DMS 273 (cell line): Measurements from ENCODE around the gene ABCA2.

Experiments
- DNase-seq: peaks from one replicate; lab custom pipeline; 2025; ENCODE audit not compliant: unreplicated experiment; lab: John Stamatoyannopoulos, UW

ABCA2 gene

GRCh38 chr9:137000177-137000930, 27.7 kb downstream of the ABCA2 start:
- DNase-seq: no peak

- no peak for DNase-seq
Observed at GRCh38 chr9:136997830-136998234, 30.2 kb downstream of the ABCA2 start.

GRCh38 chr9:136997371-136997770, 30.7 kb downstream of the ABCA2 start:
- no peak for DNase-seq

- DNase-seq: peak; percentile 62
Observed at GRCh38 chr9:136996361-136997292, 31.4 kb downstream of the ABCA2 start, which contains the start of gene CLIC3. CLIC3 (minus strand) TSS chr9:136996568; CDS start chr9:136996543, 25 bp downstream.

- DNase-seq: peak; percentile 58
Observed at GRCh38 chr9:136995772-136996311, 32.2 kb downstream of the ABCA2 start.

- DNase-seq: no peak
Observed at GRCh38 chr9:136995362-136995761, 32.7 kb downstream of the ABCA2 start.

- no peak for DNase-seq
Observed at GRCh38 chr9:136994888-136995230, 33.2 kb downstream of the ABCA2 start.

- no peak for DNase-seq
Observed at GRCh38 chr9:136994180-136994887, 33.7 kb downstream of the ABCA2 start.

- DNase-seq: no peak
Observed at GRCh38 chr9:136992819-136993369, 35.1 kb downstream of the ABCA2 start.

- DNase-seq: peak; percentile 90
Observed at GRCh38 chr9:136991993-136992818, 35.8 kb downstream of the ABCA2 start, which contains the start of gene PAXX. PAXX (plus strand) TSS chr9:136992422; CDS start chr9:136992444, 22 bp downstream.

- no peak for DNase-seq
Observed at GRCh38 chr9:136990242-136990911, 37.7 kb downstream of the ABCA2 start.

- DNase-seq: no peak
Observed at GRCh38 chr9:136988872-136989271, 39.2 kb downstream of the ABCA2 start.

GRCh38 chr9:136985853-136986252, 42.2 kb downstream of the ABCA2 start:
- DNase-seq: no peak

GRCh38 chr9:136985027-136985602, 42.9 kb downstream of the ABCA2 start:
- no peak for DNase-seq

GRCh38 chr9:136984464-136985026, 43.5 kb downstream of the ABCA2 start:
- DNase-seq: no peak

GRCh38 chr9:136983656-136984314, 44.3 kb downstream of the ABCA2 start:
- DNase-seq: no peak

GRCh38 chr9:136983167-136983566, 44.9 kb downstream of the ABCA2 start:
- no peak for DNase-seq
